IMR-90 (cell line): ENCODE data around the gene CDK5RAP3. TPM values are rescaled to one million over a fixed set of nuclear protein-coding genes. Genes with fewer than 3 reads are reported as not detected.

ENCODE experiments used
- ATAC-seq: fragments of 200-7000 bp; cut with Tn5 transposase; 2 replicates; pipeline ENCODE4 v1.9.1; 2020; ENCODE audit warnings: low read depth, mild to moderate bottlenecking, moderate library complexity
- BruUV-seq: library from RNA; stranded (reverse); fragments of 400-500 nt; replicated peaks from 2 replicates; lab custom pipeline; 2021; lab: Mats Ljungman, UMichigan
- CTCF ChIA-PET: fragments of 300-600 bp; formaldehyde crosslinking; extraction: SDS; loops from one replicate; lab custom pipeline; 2021; ENCODE audit warnings: antibody characterized with exemption; lab: Yijun Ruan, JAX
- POLR2A ChIA-PET: fragments of 300-600 bp; sonication (Branson Sonifier 250); formaldehyde crosslinking; loops from one replicate; lab custom pipeline; 2022; ENCODE audit warnings: antibody characterized with exemption; ENCODE audit not compliant: unreplicated experiment; lab: Charles Lee
- DNase-seq: peaks from one replicate; pipeline ENCODE4 v3.0.0; 2013
- H2AFZ ChIP-seq: replicated peaks from 2 replicates; pipeline ENCODE3; 2013; ENCODE audit warnings: low read length, mild to moderate bottlenecking; ENCODE audit not compliant: poor library complexity
- H2AK5ac ChIP-seq: 2 replicates; pipeline ENCODE4 v1.6.1; 2013; ENCODE audit warnings: low read depth, low read length, inconsistent platforms
- H2AK9ac ChIP-seq: replicated peaks from 2 replicates; pipeline ENCODE3; 2013; ENCODE audit warnings: mild to moderate bottlenecking, low read depth, low read length, moderate library complexity; ENCODE audit not compliant: poor library complexity
- H2BK120ac ChIP-seq: 2 replicates; pipeline ENCODE4 v1.6.1; 2013; ENCODE audit warnings: low read depth, low read length, inconsistent platforms
- H2BK15ac ChIP-seq: 3 replicates; pipeline ENCODE4 v1.6.1; 2013; ENCODE audit warnings: low read depth, low read length, inconsistent platforms
- H2BK20ac ChIP-seq: 2 replicates; pipeline ENCODE4 v1.6.1; 2013; ENCODE audit warnings: low read depth, mild to moderate bottlenecking, inconsistent platforms, low read length, moderate library complexity
- H2BK5ac ChIP-seq: 2 replicates; pipeline ENCODE4 v1.6.1; 2013; ENCODE audit warnings: mild to moderate bottlenecking, low read depth, low read length, inconsistent platforms; ENCODE audit not compliant: poor library complexity, severe bottlenecking
- H3K14ac ChIP-seq: replicated peaks from 2 replicates; pipeline ENCODE4 v1.6.1; 2013; ENCODE audit warnings: low read depth, low read length, inconsistent platforms
- H3K18ac ChIP-seq: 2 replicates; pipeline ENCODE4 v1.6.1; 2013; ENCODE audit warnings: low read depth, low read length, control low read depth
- H3K23ac ChIP-seq: 2 replicates; pipeline ENCODE4 v1.6.1; 2013; ENCODE audit warnings: low read depth, low read length, inconsistent platforms
- H3K27ac ChIP-seq: 2 replicates; pipeline ENCODE4 v1.5.1; 2013; ENCODE audit warnings: mild to moderate bottlenecking, control low read depth, low read length; ENCODE audit not compliant: insufficient read depth
- H3K27me3 ChIP-seq: 2 replicates; pipeline ENCODE4 v1.6.1; 2013; ENCODE audit warnings: low read length; ENCODE audit not compliant: control insufficient read depth, insufficient read depth
- H3K36me3 ChIP-seq: 2 replicates; pipeline ENCODE4 v1.6.1; 2013; ENCODE audit warnings: low read length, mixed read lengths; ENCODE audit not compliant: control insufficient read depth, insufficient read depth
- H3K4ac ChIP-seq: 2 replicates; pipeline ENCODE4 v1.6.1; 2013; ENCODE audit warnings: low read depth, low read length, inconsistent platforms
- H3K4me1 ChIP-seq: 2 replicates; pipeline ENCODE4 v1.6.1; 2013; ENCODE audit warnings: low read length, mixed read lengths; ENCODE audit not compliant: control insufficient read depth, insufficient read depth
- H3K4me2 ChIP-seq: 2 replicates; pipeline ENCODE4 v1.6.1; 2013; ENCODE audit warnings: low read depth, mild to moderate bottlenecking, control low read depth, low read length, moderate library complexity
- H3K4me3 ChIP-seq: 2 replicates; pipeline ENCODE4 v1.5.1; 2013; ENCODE audit warnings: low read depth, mild to moderate bottlenecking, control low read depth, low read length, moderate library complexity; ENCODE audit not compliant: insufficient read depth
- H3K56ac ChIP-seq: 2 replicates; pipeline ENCODE4 v1.6.1; 2013; ENCODE audit warnings: low read length, inconsistent platforms; ENCODE audit not compliant: insufficient read depth; ENCODE audit errors: extremely low read depth
- H3K79me1 ChIP-seq, 2 experiments: 2 replicates each; pipeline ENCODE4 v1.6.1; 2013; ENCODE audit warnings: low read length in 2 of 2, inconsistent platforms in 1 of 2, low read depth in 1 of 2
- H3K9ac ChIP-seq: 2 replicates; pipeline ENCODE4 v1.6.1; 2013; ENCODE audit warnings: low read depth, low read length, control low read depth
- H3K9me1 ChIP-seq: 2 replicates; pipeline ENCODE4 v1.6.1; 2013; ENCODE audit warnings: low read length, inconsistent platforms; ENCODE audit not compliant: insufficient read depth
- H3K9me3 ChIP-seq: 2 replicates; pipeline ENCODE4 v1.6.1; 2013; ENCODE audit warnings: low read length; ENCODE audit not compliant: control insufficient read depth, insufficient read depth
- H4K20me1 ChIP-seq: 2 replicates; pipeline ENCODE4 v1.6.1; 2013; ENCODE audit warnings: low read length, inconsistent platforms; ENCODE audit not compliant: insufficient read depth
- H4K5ac ChIP-seq: 2 replicates; pipeline ENCODE4 v1.6.1; 2013; ENCODE audit warnings: mild to moderate bottlenecking, low read depth, low read length, control low read depth
- H4K8ac ChIP-seq, 2 experiments: 2 replicates each; pipeline ENCODE4 v1.6.1; 2013; ENCODE audit warnings: low read depth in 2 of 2, low read length in 2 of 2, control low read depth in 1 of 2, inconsistent platforms in 1 of 2
- H4K91ac ChIP-seq: 2 replicates; pipeline ENCODE4 v1.6.1; 2013; ENCODE audit warnings: low read depth, low read length, inconsistent platforms; ENCODE audit not compliant: insufficient read depth
- BHLHE40 ChIP-seq: fragments of 150-350 bp; IDR thresholded peaks from 2 replicates; pipeline ENCODE4 v1.6.1; 2016; ENCODE audit warnings: mild to moderate bottlenecking, low read depth, low read length
- CEBPB ChIP-seq: IDR thresholded peaks from 2 replicates; pipeline ENCODE4 v1.6.1; 2012; ENCODE audit warnings: low read depth, low read length, improper control_type of control experiment
- CHD1 ChIP-seq: IDR thresholded peaks from 2 replicates; pipeline ENCODE4 v1.6.1; 2012; ENCODE audit warnings: low read depth, low read length, improper control_type of control experiment
- CTCF ChIP-seq: conservative IDR thresholded peaks from 2 replicates; pipeline ENCODE4 v1.5.1; 2012; ENCODE audit warnings: mild to moderate bottlenecking, low read depth, low read length, improper control_type of control experiment
- FOS ChIP-seq: fragments of 150-350 bp; IDR thresholded peaks from 2 replicates; pipeline ENCODE4 v1.6.1; 2016; ENCODE audit warnings: low read depth, low read length
- MAFK ChIP-seq: IDR thresholded peaks from 2 replicates; pipeline ENCODE4 v1.6.1; 2012; ENCODE audit warnings: low read depth, low read length, improper control_type of control experiment
- MAZ ChIP-seq: IDR thresholded peaks from 2 replicates; pipeline ENCODE4 v1.6.1; 2012; ENCODE audit warnings: low read depth, mild to moderate bottlenecking, low read length, improper control_type of control experiment, moderate library complexity, borderline replicate concordance
- MXI1 ChIP-seq: IDR thresholded peaks from 2 replicates; pipeline ENCODE4 v1.6.1; 2012; ENCODE audit warnings: low read depth, mild to moderate bottlenecking, low read length, moderate library complexity, borderline replicate concordance
- NFE2L2 ChIP-seq: fragments of 150-350 bp; IDR thresholded peaks from 2 replicates; pipeline ENCODE4 v1.6.1; 2016; ENCODE audit warnings: low read depth, mild to moderate bottlenecking, low read length
- POLR2A ChIP-seq: IDR thresholded peaks from 2 replicates; pipeline ENCODE4 v1.6.1; 2012; ENCODE audit warnings: mild to moderate bottlenecking, low read depth, low read length
- RAD21 ChIP-seq: IDR thresholded peaks from 2 replicates; pipeline ENCODE4 v1.6.1; 2012; ENCODE audit warnings: low read length, improper control_type of control experiment
- RCOR1 ChIP-seq: IDR thresholded peaks from 2 replicates; pipeline ENCODE4 v1.6.1; 2012; ENCODE audit warnings: mild to moderate bottlenecking, low read length, improper control_type of control experiment; ENCODE audit not compliant: insufficient replicate concordance
- SMC3 ChIP-seq: fragments of 150-350 bp; IDR thresholded peaks from 2 replicates; pipeline ENCODE4 v1.6.1; 2016; ENCODE audit warnings: low read depth, mild to moderate bottlenecking, antibody characterized with exemption, low read length, moderate library complexity
- USF2 ChIP-seq: fragments of 150-350 bp; IDR thresholded peaks from 2 replicates; pipeline ENCODE4 v1.6.1; 2017; ENCODE audit warnings: mild to moderate bottlenecking, antibody characterized with exemption, low read length, low read depth
- WGBS, 2 experiments: methylation state at CpG; one replicate each; pipeline versions ENCODE4 v1.1.5 to v1.1.7; 2013; ENCODE audit warnings: missing lambda C conversion rate in 2 of 2; ENCODE audit not compliant: insufficient read length in 1 of 2; ENCODE audit errors: extremely low coverage in 2 of 2; 5-methylcytosine and 5-hydroxymethylcytosine counted together
- dilution Hi-C: fragments of 300-500 bp; cut with HindIII; formaldehyde crosslinking; loops from one replicate; pipeline ENCODE4 v1.14.3; 2018; ENCODE audit warnings: low sequenced_read_pairs; ENCODE audit not compliant: unreplicated experiment
- in situ Hi-C: fragments of 300-500 bp; cut with MboI; formaldehyde crosslinking; loops from 3 replicates; pipeline ENCODE4 v1.14.3; 2019; ENCODE audit warnings: low sequenced_read_pairs, inconsistent platforms, mixed read lengths
- intact Hi-C: fragments of 100-400 bp; cut with micrococcal nuclease; formaldehyde crosslinking; loops from 2 replicates; pipeline ENCODE4 v1.10.0; 2022
- polyA plus RNA-seq, 3 experiments: library from polyadenylated mRNA; depleted of rRNA; stranded (reverse); fragments of >200 nt; gene quantifications; 2 replicates each; pipeline ENCODE4 v1.2.3, GENCODE V29; 2012; ENCODE audit warnings: low replicate concordance in 1 of 3
- total RNA-seq: library from RNA; depleted of rRNA; stranded (reverse); fragments of >200 nt; gene quantifications from 2 replicates; pipeline ENCODE4 v1.2.3, GENCODE V29; 2012
- TF ChIP-seq, protein P1 (sequence below): fragments of 150-350 bp; IDR thresholded peaks from 2 replicates; pipeline ENCODE4 v1.6.1; 2016; ENCODE audit warnings: low read depth, mild to moderate bottlenecking, low read length, moderate library complexity, borderline replicate concordance

Gene CDK5RAP3
- total and polyA plus RNA-seq, 2 of the 4 experiments (the other 2 are of a cell fraction): 75.3 to 153 TPM

- Histone ChIP-seq H4K8ac (no peak overlapping the region), H3K4ac (no peak overlapping the region), H3K4me2 (no peak overlapping the region), H4K5ac (no peak overlapping the region), H3K79me1 (peaks cover 0 to 16% of the 10 kb centered on the region in 2 experiments; a peak in 1 of 4 replicates), H2BK5ac (no peak overlapping the region), H3K36me3 (peaks cover 14% of the 10 kb centered on the region), H3K27me3 (no peaks in the 10 kb centered on the region), H3K14ac (no peak overlapping the region), H2BK15ac (no peak overlapping the region), H2AFZ (no peak overlapping the region), H3K23ac (no peak overlapping the region), H4K20me1 (no peaks in the 10 kb centered on the region), H3K9ac (no peak overlapping the region), H3K56ac (no peak overlapping the region), H3K18ac (no peak overlapping the region), H3K27ac (no peak overlapping the region), H2BK120ac (no peak overlapping the region), H2AK9ac (no peak overlapping the region), H4K91ac (no peak overlapping the region), H2BK20ac (no peak overlapping the region), H3K4me3 (no peak overlapping the region), H3K9me1 (peaks cover 17% of the 10 kb centered on the region), H3K9me3 (no peaks in the 10 kb centered on the region), H3K4me1 (peaks cover 4% of the 10 kb centered on the region; the same call in 1 of the 2 replicates), H2AK5ac (no peak overlapping the region)
- no TSS peak for BruUV-seq
- intact Hi-C loops (no loop called here), in situ Hi-C loops (no loop called here), dilution Hi-C loops (no loop called here)
- TF ChIP-seq FOS (no peak), CEBPB (no peak), RAD21 (no peak), POLR2A (no peak), CHD1 (no peak), SMC3 (no peak), USF2 (no peak), RCOR1 (no peak), MAFK (no peak), BHLHE40 (no peak), MAZ (no peak), CTCF (no peak), MXI1 (no peak), NFE2L2 (no peak)
- TF ChIP-seq, protein P1, sequence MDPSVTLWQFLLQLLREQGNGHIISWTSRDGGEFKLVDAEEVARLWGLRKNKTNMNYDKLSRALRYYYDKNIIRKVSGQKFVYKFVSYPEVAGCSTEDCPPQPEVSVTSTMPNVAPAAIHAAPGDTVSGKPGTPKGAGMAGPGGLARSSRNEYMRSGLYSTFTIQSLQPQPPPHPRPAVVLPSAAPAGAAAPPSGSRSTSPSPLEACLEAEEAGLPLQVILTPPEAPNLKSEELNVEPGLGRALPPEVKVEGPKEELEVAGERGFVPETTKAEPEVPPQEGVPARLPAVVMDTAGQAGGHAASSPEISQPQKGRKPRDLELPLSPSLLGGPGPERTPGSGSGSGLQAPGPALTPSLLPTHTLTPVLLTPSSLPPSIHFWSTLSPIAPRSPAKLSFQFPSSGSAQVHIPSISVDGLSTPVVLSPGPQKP: no peak
- WGBS, 2 experiments: 100% methylated on average over 2 of the region's 4 CpGs; no CpG with 5 or more reads in 1 of the 2 experiments
- ATAC-seq (no peak), DNase-seq (no peak)
- ChIA-PET CTCF (interaction anchor here (0.6 kb wide), 1 partner anchor 439 kb away, joined by 3 read pairs; no protein-coding TSS in a partner anchor), POLR2A (no interaction called here)
Measured at GRCh38 chr17:47931848-47932247, 39.1 kb upstream of the CDK5RAP3 start.
